GM21528 (cell line): ENCODE results near the gene ATP1B4.

Experiments used
- ATAC-seq: cut with Tn5 transposase; IDR thresholded peaks from one replicate; pipeline ENCODE4 v1.9.1; 2021; ENCODE audit warnings: mild to moderate bottlenecking, moderate library complexity; ENCODE audit not compliant: unreplicated experiment, low FRiP score

Gene ATP1B4

GRCh38 chrX:120372667-120373370 lies 10.9 kb downstream of the ATP1B4 start:
- no peak for ATAC-seq

- no peak for ATAC-seq
These were observed 15.3 kb downstream of the ATP1B4 start for GRCh38 chrX:120377179-120377578.

GRCh38 chrX:120377715-120378114 lies 15.8 kb downstream of the ATP1B4 start:
- ATAC-seq = no peak

GRCh38 chrX:120378570-120378969 lies 16.7 kb downstream of the ATP1B4 start:
- no peak for ATAC-seq

GRCh38 chrX:120379937-120380681 lies 18.2 kb downstream of the ATP1B4 start:
- ATAC-seq = no peak

- no peak for ATAC-seq
These were observed 18.8 kb downstream of the ATP1B4 start for GRCh38 chrX:120380699-120381098.

- no peak for ATAC-seq
These were observed 39.4 kb downstream of the ATP1B4 start for GRCh38 chrX:120401301-120401700.

GRCh38 chrX:120402369-120402768 lies 40.5 kb downstream of the ATP1B4 start:
- ATAC-seq = no peak

- ATAC-seq = no peak
These were observed 44.7 kb downstream of the ATP1B4 start for GRCh38 chrX:120406638-120407037.

- ATAC-seq = no peak
These were observed 46.3 kb downstream of the ATP1B4 start for GRCh38 chrX:120408168-120408567.

GRCh38 chrX:120419463-120419862 lies 57.6 kb downstream of the ATP1B4 start:
- no peak for ATAC-seq

- no peak for ATAC-seq
These were observed 64.7 kb downstream of the ATP1B4 start for GRCh38 chrX:120426599-120426998.

- ATAC-seq = no peak
These were observed 66.4 kb downstream of the ATP1B4 start for GRCh38 chrX:120428309-120428708.

- ATAC-seq = no peak
These were observed 68.1 kb downstream of the ATP1B4 start for GRCh38 chrX:120429776-120430540.
